ENCODE results near the gene AGGF1. TPM values are rescaled to one million over a fixed set of nuclear protein-coding genes. Genes with fewer than 3 reads are reported as not detected.
A peak's percentile ranks its signal among the peaks of the same experiment; 100 is the strongest.

Gene AGGF1
- total RNA-seq, 1 donor from 2014 or later = 12.0 TPM

- TF ChIP-seq CTCF (IDR thresholded peaks at IDR 0.05) = no peak
- TF ChIP-seq POLR2A (IDR thresholded peaks at IDR 0.05) = no peak
- TF ChIP-seq POLR2AphosphoS5 (IDR thresholded peaks at IDR 0.05; ENCODE audit: insufficient read depth in 1 of 2, low read depth in 1 of 2) = no peak
- no peaks in the 10 kb centered on the region for H3K27me3 ChIP-seq
These were observed 52.1 kb downstream of the AGGF1 start for GRCh38 chr5:77082280-77082679.

GRCh38 chr5:77083088-77083487, 52.9 kb downstream of the AGGF1 start:
- Histone ChIP-seq H3K27ac (no peak overlapping the region), H3K9me3 (no peaks in the 10 kb centered on the region), H3K36me3 (no peaks in the 10 kb centered on the region), H3K4me1 (peaks cover 13% of the 10 kb centered on the region), H3K4me3 (no peak overlapping the region), H3K27me3 (no peaks in the 10 kb centered on the region)
- DNase-seq (ENCODE audit: extremely low spot score in 2 of 2) = no peak
- intact Hi-C loops (cut with DNase I) = no loop called here
- TF ChIP-seq CTCF (IDR thresholded peaks at IDR 0.05) = no peak
- no peak for TF ChIP-seq POLR2A (IDR thresholded peaks at IDR 0.05)
- no peak for TF ChIP-seq POLR2AphosphoS5 (IDR thresholded peaks at IDR 0.05; ENCODE audit: insufficient read depth in 1 of 2, low read depth in 1 of 2)

More at GRCh38 chr5:77082280-77082679, 52.1 kb downstream of the AGGF1 start:
- Histone ChIP-seq H3K9me3 (no peaks in the 10 kb centered on the region), H3K27ac (no peak overlapping the region), H3K36me3 (no peaks in the 10 kb centered on the region), H3K4me3 (no peak overlapping the region), H3K4me1 (peaks cover 13% of the 10 kb centered on the region)
- intact Hi-C loops (cut with DNase I) = no loop called here
- no peak for DNase-seq (ENCODE audit: extremely low spot score in 2 of 2)

- TF ChIP-seq POLR2AphosphoS5 (IDR thresholded peaks at IDR 0.05; ENCODE audit: insufficient read depth in 1 of 2, low read depth in 1 of 2) (no peak), CTCF (IDR thresholded peaks at IDR 0.05) (no peak), POLR2A (IDR thresholded peaks at IDR 0.05) (no peak)
- Histone ChIP-seq H3K9me3 (no peaks in the 10 kb centered on the region), H3K4me1 (peaks cover 17% of the 10 kb centered on the region), H3K36me3 (no peaks in the 10 kb centered on the region), H3K4me3 (peak overlapping the region; percentile 56 to 79), H3K27ac (peak overlapping the region; percentile 83), H3K27me3 (no peaks in the 10 kb centered on the region)
- intact Hi-C loops (cut with DNase I) = loop anchor here (5.0 kb wide), 2 partner anchors 56 to 406 kb away; partner anchors contain the start of gene WDR41
- no peak for DNase-seq (ENCODE audit: extremely low spot score in 2 of 2)
These were observed 56.1 kb downstream of the AGGF1 start for GRCh38 chr5:77086368-77086688.

- H3K36me3 ChIP-seq = no peaks in the 10 kb centered on the region
- DNase-seq (ENCODE audit: extremely low spot score in 2 of 2) = peak in 1 of 2 donors; percentile 92
- intact Hi-C loops (cut with DNase I) = loop anchor here (5.0 kb wide), 2 partner anchors 55 to 405 kb away; partner anchors contain the start of gene WDR41
- H3K27me3 ChIP-seq = no peaks in the 10 kb centered on the region
- H3K4me3 ChIP-seq = peak within 1 kb of the TSS; percentile 56 to 79
- peak within 1 kb of the TSS; percentile 83 for H3K27ac ChIP-seq
- TF ChIP-seq POLR2A (IDR thresholded peaks at IDR 0.05) (no peak), POLR2AphosphoS5 (IDR thresholded peaks at IDR 0.05; ENCODE audit: insufficient read depth in 1 of 2, low read depth in 1 of 2) (peak; percentile 40 to 79)
- H3K4me1 ChIP-seq = peaks cover 17% of the 10 kb centered on the region
- H3K9me3 ChIP-seq = no peaks in the 10 kb centered on the region
These were observed 56.7 kb downstream of the AGGF1 start, which contains the start of gene ZBED3 for GRCh38 chr5:77086689-77087483. ZBED3 (minus strand) TSS chr5:77087285; CDS start chr5:77077878, 9,407 bp downstream.

GRCh38 chr5:77087484-77088261, 57.5 kb downstream of the AGGF1 start:
- intact Hi-C loops (cut with DNase I) = loop anchor here (5.0 kb wide), 2 partner anchors 55 to 405 kb away; partner anchors contain the start of gene WDR41

More at GRCh38 chr5:77087484-77088261, 57.5 kb downstream of the AGGF1 start:
- Histone ChIP-seq H3K36me3 (no peaks in the 10 kb centered on the region), H3K27ac (peak overlapping the region; percentile 83), H3K27me3 (no peaks in the 10 kb centered on the region), H3K4me1 (peaks cover 17% of the 10 kb centered on the region), H3K4me3 (peak overlapping the region; percentile 56 to 79), H3K9me3 (no peaks in the 10 kb centered on the region)
- TF ChIP-seq POLR2AphosphoS5 (IDR thresholded peaks at IDR 0.05; ENCODE audit: insufficient read depth in 1 of 2, low read depth in 1 of 2) = no peak
- no peak for TF ChIP-seq CTCF (IDR thresholded peaks at IDR 0.05)
- no peak for TF ChIP-seq POLR2A (IDR thresholded peaks at IDR 0.05)
- DNase-seq (ENCODE audit: extremely low spot score in 2 of 2) = peak in 1 of 2 donors; percentile 92

All from vagina (tissue), 2 donors.